ENCODE results near the gene MAPK4.
"Not testable (repeated sequence)": the region's sequence is repeated elsewhere in the genome, so short reads cannot be mapped to it uniquely, and the experiment has no call there.

MAPK4 gene

GRCh38 chr18:50706651-50707050 is 146.8 kb downstream of the MAPK4 start:
- no peaks in the 10 kb centered on the region for H3K36me3 ChIP-seq (ENCODE audit: control insufficient read depth, insufficient read depth, low read length)
- H3K4me3 ChIP-seq (ENCODE audit: low read depth, low read length), result no peak overlapping the region
- H3K4me1 ChIP-seq (ENCODE audit: control insufficient read depth, insufficient read depth, low read length), result peaks cover 19% of the 10 kb centered on the region
- H3K9me3 ChIP-seq (ENCODE audit: control insufficient read depth, insufficient read depth, low read length), result no peaks in the 10 kb centered on the region
- no peak overlapping the region for H3K9ac ChIP-seq (ENCODE audit: low read depth, low read length)
- peak overlapping the region; percentile 5 for H3K27ac ChIP-seq (ENCODE audit: low read depth, low read length)
- H3K27me3 ChIP-seq (ENCODE audit: control insufficient read depth, insufficient read depth, low read length), result no peaks in the 10 kb centered on the region

DNA sequence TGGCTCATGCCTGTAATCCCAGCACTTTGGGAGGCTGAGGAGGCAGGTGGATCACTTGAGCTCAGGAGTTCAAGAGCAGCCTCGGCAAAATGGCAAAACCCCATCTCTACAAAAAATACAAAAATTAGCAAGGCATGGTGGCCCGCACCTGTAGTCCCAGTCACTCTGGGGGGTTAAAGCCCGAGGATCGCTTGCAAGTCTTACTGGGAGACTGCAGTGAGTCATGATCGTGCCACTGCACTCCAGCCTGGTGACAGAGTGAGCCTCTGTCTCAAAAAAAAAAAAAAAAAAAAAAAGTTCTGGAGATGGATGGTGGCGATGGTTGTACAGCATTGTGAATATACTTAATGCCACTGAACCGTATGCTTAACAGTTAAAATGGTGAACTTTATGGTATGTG is 147.4 kb downstream of the MAPK4 start:
- H3K9ac ChIP-seq (ENCODE audit: low read depth, low read length); H3K36me3 ChIP-seq (ENCODE audit: control insufficient read depth, insufficient read depth, low read length); H3K4me3 ChIP-seq (ENCODE audit: low read depth, low read length); H3K27me3 ChIP-seq (ENCODE audit: control insufficient read depth, insufficient read depth, low read length); H3K27ac ChIP-seq (ENCODE audit: low read depth, low read length); H3K9me3 ChIP-seq (ENCODE audit: control insufficient read depth, insufficient read depth, low read length): not testable (repeated sequence)
- H3K4me1 ChIP-seq (ENCODE audit: control insufficient read depth, insufficient read depth, low read length), result peaks cover 19% of the 10 kb centered on the region

DNA sequence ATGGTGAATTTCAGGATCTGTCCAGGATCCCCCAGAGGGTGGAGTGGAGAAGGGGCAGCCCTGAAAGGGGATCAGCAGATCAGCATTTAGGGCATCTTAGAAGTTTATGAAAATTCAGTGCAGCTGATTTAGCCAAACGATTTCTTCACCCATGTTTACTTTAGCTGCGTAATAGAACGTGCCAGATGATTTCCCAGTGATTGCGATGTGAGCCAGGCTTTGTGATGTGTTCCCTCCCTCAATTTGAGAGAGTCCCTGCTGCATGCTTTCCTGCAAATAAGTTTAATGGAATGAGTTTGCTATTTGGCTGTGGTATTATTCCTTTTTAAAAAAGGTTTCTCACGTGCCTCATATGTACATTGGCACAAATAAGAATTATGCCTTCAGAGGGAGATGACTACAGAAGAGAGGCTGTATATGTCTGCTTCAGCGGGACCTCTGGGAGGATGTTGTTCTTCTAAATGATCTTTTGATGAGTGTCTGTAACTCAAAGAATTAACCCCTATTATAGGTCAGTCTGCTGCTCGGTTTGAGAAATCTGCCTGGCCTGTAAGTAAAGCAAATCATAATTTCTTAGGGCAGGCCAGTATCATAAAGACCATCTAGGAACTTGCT is 148.1 kb downstream of the MAPK4 start:
- Histone ChIP-seq H3K27me3 (ENCODE audit: control insufficient read depth, insufficient read depth, low read length) (no peaks in the 10 kb centered on the region), H3K27ac (ENCODE audit: low read depth, low read length) (no peak overlapping the region), H3K4me1 (ENCODE audit: control insufficient read depth, insufficient read depth, low read length) (peaks cover 25% of the 10 kb centered on the region), H3K9me3 (ENCODE audit: control insufficient read depth, insufficient read depth, low read length) (no peaks in the 10 kb centered on the region), H3K9ac (ENCODE audit: low read depth, low read length) (no peak overlapping the region), H3K4me3 (ENCODE audit: low read depth, low read length) (no peak overlapping the region), H3K36me3 (ENCODE audit: control insufficient read depth, insufficient read depth, low read length) (no peaks in the 10 kb centered on the region)

GRCh38 chr18:50709193-50709592 is 149.3 kb downstream of the MAPK4 start:
- H3K36me3 ChIP-seq (ENCODE audit: control insufficient read depth, insufficient read depth, low read length), result no peaks in the 10 kb centered on the region
- peaks cover 25% of the 10 kb centered on the region for H3K4me1 ChIP-seq (ENCODE audit: control insufficient read depth, insufficient read depth, low read length)
- H3K4me3 ChIP-seq (ENCODE audit: low read depth, low read length), result no peak overlapping the region
- no peaks in the 10 kb centered on the region for H3K27me3 ChIP-seq (ENCODE audit: control insufficient read depth, insufficient read depth, low read length)
- H3K9me3 ChIP-seq (ENCODE audit: control insufficient read depth, insufficient read depth, low read length), result no peaks in the 10 kb centered on the region
- no peak overlapping the region for H3K9ac ChIP-seq (ENCODE audit: low read depth, low read length)
- H3K27ac ChIP-seq (ENCODE audit: low read depth, low read length), result no peak overlapping the region

- H3K9ac ChIP-seq (ENCODE audit: low read depth, low read length), result no peak overlapping the region
- H3K36me3 ChIP-seq (ENCODE audit: control insufficient read depth, insufficient read depth, low read length), result no peaks in the 10 kb centered on the region
- no peak overlapping the region for H3K4me3 ChIP-seq (ENCODE audit: low read depth, low read length)
- H3K9me3 ChIP-seq (ENCODE audit: control insufficient read depth, insufficient read depth, low read length), result no peaks in the 10 kb centered on the region
- H3K27me3 ChIP-seq (ENCODE audit: control insufficient read depth, insufficient read depth, low read length), result no peaks in the 10 kb centered on the region
- peaks cover 14% of the 10 kb centered on the region for H3K4me1 ChIP-seq (ENCODE audit: control insufficient read depth, insufficient read depth, low read length)
- no peak overlapping the region for H3K27ac ChIP-seq (ENCODE audit: low read depth, low read length)
Observed at GRCh38 chr18:50711386-50711785, 151.5 kb downstream of the MAPK4 start.

DNA sequence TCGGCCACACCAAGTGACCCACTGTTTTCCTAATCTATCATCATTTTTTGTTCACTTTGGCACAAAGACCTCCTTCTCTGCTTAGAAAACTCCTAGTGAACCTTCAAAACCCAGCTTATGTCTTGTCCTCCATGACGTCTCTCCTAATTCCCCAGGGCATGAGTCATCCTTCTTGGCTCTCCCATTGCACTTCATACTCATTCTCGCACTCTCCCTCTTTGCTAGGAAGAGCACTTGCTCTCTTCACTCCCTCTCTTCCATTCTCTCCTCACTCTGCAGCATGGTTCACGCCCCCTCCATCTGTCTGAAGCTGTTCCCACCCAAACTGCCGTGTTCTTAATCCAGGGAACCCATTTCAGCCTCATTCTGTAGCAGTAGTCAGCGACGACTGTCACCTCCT is 156.0 kb downstream of the MAPK4 start:
- Histone ChIP-seq H3K4me1 (ENCODE audit: control insufficient read depth, insufficient read depth, low read length) (peaks cover 6% of the 10 kb centered on the region; the same call in 1 of the 2 replicates), H3K4me3 (ENCODE audit: low read depth, low read length) (no peak overlapping the region), H3K36me3 (ENCODE audit: control insufficient read depth, insufficient read depth, low read length) (no peaks in the 10 kb centered on the region), H3K9me3 (ENCODE audit: control insufficient read depth, insufficient read depth, low read length) (no peaks in the 10 kb centered on the region), H3K27ac (ENCODE audit: low read depth, low read length) (no peak overlapping the region), H3K27me3 (ENCODE audit: control insufficient read depth, insufficient read depth, low read length) (no peaks in the 10 kb centered on the region), H3K9ac (ENCODE audit: low read depth, low read length) (no peak overlapping the region)

GRCh38 chr18:50716902-50717301 is 157.0 kb downstream of the MAPK4 start:
- no peak overlapping the region for H3K27ac ChIP-seq (ENCODE audit: low read depth, low read length)
- H3K4me1 ChIP-seq (ENCODE audit: control insufficient read depth, insufficient read depth, low read length), result peaks cover 6% of the 10 kb centered on the region; the same call in 1 of the 2 replicates
- no peak overlapping the region for H3K4me3 ChIP-seq (ENCODE audit: low read depth, low read length)
- no peaks in the 10 kb centered on the region for H3K27me3 ChIP-seq (ENCODE audit: control insufficient read depth, insufficient read depth, low read length)
- H3K9me3 ChIP-seq (ENCODE audit: control insufficient read depth, insufficient read depth, low read length), result no peaks in the 10 kb centered on the region
- no peak overlapping the region for H3K9ac ChIP-seq (ENCODE audit: low read depth, low read length)
- H3K36me3 ChIP-seq (ENCODE audit: control insufficient read depth, insufficient read depth, low read length), result no peaks in the 10 kb centered on the region

DNA sequence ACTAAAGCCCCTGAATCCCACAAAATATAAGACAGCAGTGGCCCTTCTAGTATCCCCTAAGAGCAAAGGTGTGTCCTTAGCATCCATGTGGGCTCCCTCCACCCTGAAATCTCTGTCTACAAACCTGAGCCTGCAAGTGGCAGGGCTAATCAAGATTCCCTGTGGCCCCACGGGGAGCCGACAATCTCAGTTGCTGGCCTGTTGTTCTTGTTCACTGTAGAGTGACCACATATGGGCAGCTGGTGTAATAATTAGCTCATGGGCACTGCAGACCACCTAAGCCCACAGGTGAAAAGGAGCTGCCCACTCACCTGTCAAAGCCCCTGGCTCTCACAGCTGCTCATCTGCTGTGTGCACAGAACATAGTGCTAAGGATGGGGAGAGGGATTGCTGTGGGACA is 157.7 kb downstream of the MAPK4 start:
- Histone ChIP-seq H3K27ac (ENCODE audit: low read depth, low read length) (no peak overlapping the region), H3K9ac (ENCODE audit: low read depth, low read length) (no peak overlapping the region), H3K36me3 (ENCODE audit: control insufficient read depth, insufficient read depth, low read length) (no peaks in the 10 kb centered on the region), H3K27me3 (ENCODE audit: control insufficient read depth, insufficient read depth, low read length) (no peaks in the 10 kb centered on the region), H3K9me3 (ENCODE audit: control insufficient read depth, insufficient read depth, low read length) (no peaks in the 10 kb centered on the region), H3K4me1 (ENCODE audit: control insufficient read depth, insufficient read depth, low read length) (peaks cover 3% of the 10 kb centered on the region; the same call in 1 of the 2 replicates), H3K4me3 (ENCODE audit: low read depth, low read length) (no peak overlapping the region)

DNA sequence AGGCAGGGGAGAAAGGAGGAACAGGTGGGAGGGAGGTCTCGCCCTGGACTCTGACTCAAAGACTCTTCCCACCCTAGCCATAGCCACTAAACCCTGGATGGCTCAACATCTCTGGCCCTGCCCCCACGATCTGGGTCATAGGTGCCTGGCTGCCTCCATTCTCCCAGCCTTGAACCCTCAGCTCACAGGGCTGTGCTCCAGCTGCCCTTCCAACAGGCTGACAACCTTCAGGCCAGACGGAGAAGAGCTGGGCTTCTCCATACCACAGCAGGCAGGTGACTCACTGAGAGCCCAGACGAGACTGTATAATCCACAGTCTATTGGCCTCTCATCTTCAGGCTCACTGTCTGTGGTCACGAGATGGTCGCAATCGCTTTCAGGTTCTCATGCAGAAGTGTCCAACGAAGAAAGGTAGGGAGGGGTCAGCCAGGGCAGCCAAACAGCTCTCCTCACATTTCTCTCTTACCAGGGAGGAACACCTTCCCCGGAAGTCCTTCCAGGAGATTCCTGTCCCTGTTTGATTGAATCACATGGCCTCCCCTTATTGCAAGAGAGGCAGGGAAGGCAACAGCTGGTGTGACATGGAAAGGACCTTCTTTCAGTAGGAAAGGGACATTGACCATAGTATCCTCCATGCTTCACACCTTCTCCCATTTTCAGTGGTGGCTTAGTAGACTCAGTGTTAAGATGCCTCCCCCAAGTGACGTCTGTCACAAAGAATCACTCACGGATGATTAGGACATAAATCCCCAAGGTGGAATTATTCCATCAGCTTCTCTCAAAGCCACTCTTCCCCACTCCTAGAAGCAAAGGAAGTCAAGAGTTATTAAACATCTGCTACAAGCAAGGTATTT is 159.8 kb downstream of the MAPK4 start:
- no peak overlapping the region for H3K27ac ChIP-seq (ENCODE audit: low read depth, low read length)
- no peaks in the 10 kb centered on the region for H3K36me3 ChIP-seq (ENCODE audit: control insufficient read depth, insufficient read depth, low read length)
- no peak overlapping the region for H3K9ac ChIP-seq (ENCODE audit: low read depth, low read length)
- H3K27me3 ChIP-seq (ENCODE audit: control insufficient read depth, insufficient read depth, low read length), result no peaks in the 10 kb centered on the region
- no peak overlapping the region for H3K4me3 ChIP-seq (ENCODE audit: low read depth, low read length)
- no peaks in the 10 kb centered on the region for H3K4me1 ChIP-seq (ENCODE audit: control insufficient read depth, insufficient read depth, low read length)
- H3K9me3 ChIP-seq (ENCODE audit: control insufficient read depth, insufficient read depth, low read length), result no peaks in the 10 kb centered on the region

DNA sequence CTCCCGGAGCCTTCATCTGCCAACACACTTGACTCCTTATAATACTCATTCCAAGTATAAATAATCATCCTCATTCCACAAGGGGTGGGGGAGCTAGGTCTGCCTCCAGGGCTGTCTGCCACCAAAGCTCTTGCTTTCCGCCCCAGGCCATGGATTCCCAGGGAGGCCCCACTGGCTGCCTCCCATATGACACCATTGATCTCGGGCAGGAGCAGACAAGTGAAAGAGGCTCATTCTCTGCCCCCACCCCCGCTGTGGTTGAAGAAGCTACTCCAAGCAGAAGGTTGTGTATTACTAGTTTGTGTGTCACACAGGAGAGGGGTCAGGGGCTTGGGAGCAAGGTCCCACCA is 160.4 kb downstream of the MAPK4 start:
- H3K27ac ChIP-seq (ENCODE audit: low read depth, low read length), result no peak overlapping the region
- no peaks in the 10 kb centered on the region for H3K4me1 ChIP-seq (ENCODE audit: control insufficient read depth, insufficient read depth, low read length)
- H3K27me3 ChIP-seq (ENCODE audit: control insufficient read depth, insufficient read depth, low read length), result no peaks in the 10 kb centered on the region
- H3K9ac ChIP-seq (ENCODE audit: low read depth, low read length), result no peak overlapping the region
- H3K4me3 ChIP-seq (ENCODE audit: low read depth, low read length), result no peak overlapping the region
- H3K9me3 ChIP-seq (ENCODE audit: control insufficient read depth, insufficient read depth, low read length), result no peaks in the 10 kb centered on the region
- H3K36me3 ChIP-seq (ENCODE audit: control insufficient read depth, insufficient read depth, low read length), result no peaks in the 10 kb centered on the region

DNA sequence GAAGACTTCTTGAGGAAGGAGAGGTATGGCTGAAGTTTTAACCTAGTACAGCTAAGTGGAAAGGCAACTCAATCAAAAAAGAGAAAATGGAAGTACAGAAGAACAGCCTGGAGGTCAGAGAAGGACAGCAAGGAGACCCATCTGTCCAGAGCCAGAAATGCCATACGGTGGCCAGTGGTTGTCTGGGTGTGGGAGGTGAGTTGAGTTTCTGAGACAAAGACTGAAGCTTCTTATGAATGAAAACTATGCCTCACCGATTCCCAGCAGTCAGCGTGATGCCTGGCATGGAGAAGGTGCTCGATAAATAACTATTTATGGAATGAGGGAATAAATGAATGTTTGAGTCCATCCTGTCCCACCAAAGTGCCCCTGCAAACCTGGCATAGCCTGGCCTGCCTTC is 161.1 kb downstream of the MAPK4 start:
- Histone ChIP-seq H3K9ac (ENCODE audit: low read depth, low read length) (no peak overlapping the region), H3K27ac (ENCODE audit: low read depth, low read length) (no peak overlapping the region), H3K27me3 (ENCODE audit: control insufficient read depth, insufficient read depth, low read length) (no peaks in the 10 kb centered on the region), H3K4me3 (ENCODE audit: low read depth, low read length) (no peak overlapping the region), H3K4me1 (ENCODE audit: control insufficient read depth, insufficient read depth, low read length) (no peaks in the 10 kb centered on the region; the same call in 1 of the 2 replicates), H3K36me3 (ENCODE audit: control insufficient read depth, insufficient read depth, low read length) (no peaks in the 10 kb centered on the region), H3K9me3 (ENCODE audit: control insufficient read depth, insufficient read depth, low read length) (no peaks in the 10 kb centered on the region)

All from HUES48 (cell line).